ENCODE data around the gene HCST. TPM values are rescaled to one million over a fixed set of nuclear protein-coding genes. Genes with fewer than 3 reads are reported as not detected.
"Not testable (repeated sequence)": the region's sequence is repeated elsewhere in the genome, so short reads cannot be mapped to it uniquely, and the experiment has no call there.

HCST gene
- total RNA-seq, 2 experiments from 2014 or later = 11.7 to 14.5 TPM

GRCh38 chr19:35910355-35910754 lies 8.0 kb downstream of the HCST start:
- H3K4me3 Mint-ChIP-seq; H3K27ac Mint-ChIP-seq; intact Hi-C loops (cut with micrococcal nuclease); CTCF ChIA-PET; H3K9me3 Mint-ChIP-seq; H3K36me3 Mint-ChIP-seq (ENCODE audit: low read depth); H3K27me3 Mint-ChIP-seq (ENCODE audit: low read depth); DNase-seq: not testable (repeated sequence)
- H3K4me1 Mint-ChIP-seq (ENCODE audit: low read depth) = peaks cover 28% of the 10 kb centered on the region

DNA sequence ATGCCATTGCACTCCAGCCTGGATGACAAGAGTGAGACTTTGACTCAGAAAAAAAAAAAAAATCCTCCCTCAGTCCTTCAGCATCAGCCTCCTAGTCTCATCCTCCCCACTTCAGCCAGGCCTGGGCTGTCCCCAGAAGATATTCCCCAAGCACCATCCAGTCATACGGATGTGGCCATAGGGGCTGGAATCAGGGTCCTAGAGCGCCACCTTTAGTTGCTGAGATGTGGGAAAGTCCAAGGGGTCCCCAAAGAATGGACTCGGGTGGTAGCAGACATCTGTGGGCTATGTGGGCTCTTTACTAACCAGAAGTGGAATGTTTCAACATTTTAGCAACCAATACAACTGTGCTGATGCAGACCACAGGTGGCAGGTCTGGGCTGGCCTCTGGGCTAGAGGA lies 8.8 kb downstream of the HCST start:
- H3K4me3 Mint-ChIP-seq = no peak overlapping the region
- H3K27me3 Mint-ChIP-seq (ENCODE audit: low read depth) = no peaks in the 10 kb centered on the region
- peaks cover 28% of the 10 kb centered on the region for H3K4me1 Mint-ChIP-seq (ENCODE audit: low read depth)
- DNase-seq = no peak
- no peak overlapping the region for H3K27ac Mint-ChIP-seq
- intact Hi-C loops (cut with micrococcal nuclease) = no loop called here
- no peaks in the 10 kb centered on the region for H3K36me3 Mint-ChIP-seq (ENCODE audit: low read depth)
- H3K9me3 Mint-ChIP-seq = no peaks in the 10 kb centered on the region
- CTCF ChIA-PET = no interaction called here

- peaks cover 28% of the 10 kb centered on the region for H3K4me1 Mint-ChIP-seq (ENCODE audit: low read depth)
- no peak for DNase-seq
- H3K27ac Mint-ChIP-seq = no peak overlapping the region
- intact Hi-C loops (cut with micrococcal nuclease) = no loop called here
- no peaks in the 10 kb centered on the region for H3K9me3 Mint-ChIP-seq
- no peaks in the 10 kb centered on the region for H3K27me3 Mint-ChIP-seq (ENCODE audit: low read depth)
- CTCF ChIA-PET = interaction anchor here (0.7 to 1.4 kb wide), 4 partner anchors 9 to 175 kb away, joined by 3 to 4 read pairs (median 4); no protein-coding TSS in a partner anchor
- no peaks in the 10 kb centered on the region for H3K36me3 Mint-ChIP-seq (ENCODE audit: low read depth)
- no peak overlapping the region for H3K4me3 Mint-ChIP-seq
Measured at GRCh38 chr19:35911790-35912189, 9.5 kb downstream of the HCST start.

DNA sequence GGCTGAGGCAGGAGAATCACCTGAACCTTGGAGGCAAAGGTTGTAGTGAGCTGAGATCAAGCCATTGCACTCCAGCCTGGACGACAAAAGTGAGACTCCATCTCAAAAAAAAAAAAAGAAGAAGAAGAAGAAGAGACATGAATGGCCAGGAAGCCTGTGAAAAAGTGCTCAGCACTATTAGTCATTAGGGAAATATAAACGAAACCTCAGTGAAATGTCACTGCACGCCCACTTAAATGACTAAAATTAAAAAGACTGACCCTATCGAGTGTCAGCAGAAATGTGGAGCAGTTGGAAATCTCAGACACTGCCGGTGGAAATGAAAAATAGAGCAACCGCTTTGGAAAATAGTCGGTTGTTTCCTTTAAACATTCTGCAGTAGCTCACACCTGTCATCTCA lies 11.3 kb downstream of the HCST start:
- intact Hi-C loops (cut with micrococcal nuclease) = no loop called here
- H3K4me3 Mint-ChIP-seq = no peak overlapping the region
- H3K27me3 Mint-ChIP-seq (ENCODE audit: low read depth) = no peaks in the 10 kb centered on the region
- H3K27ac Mint-ChIP-seq = no peak overlapping the region
- peaks cover 23% of the 10 kb centered on the region for H3K4me1 Mint-ChIP-seq (ENCODE audit: low read depth)
- no peak for DNase-seq
- H3K36me3 Mint-ChIP-seq (ENCODE audit: low read depth) = no peaks in the 10 kb centered on the region
- CTCF ChIA-PET = no interaction called here
- no peaks in the 10 kb centered on the region for H3K9me3 Mint-ChIP-seq

DNA sequence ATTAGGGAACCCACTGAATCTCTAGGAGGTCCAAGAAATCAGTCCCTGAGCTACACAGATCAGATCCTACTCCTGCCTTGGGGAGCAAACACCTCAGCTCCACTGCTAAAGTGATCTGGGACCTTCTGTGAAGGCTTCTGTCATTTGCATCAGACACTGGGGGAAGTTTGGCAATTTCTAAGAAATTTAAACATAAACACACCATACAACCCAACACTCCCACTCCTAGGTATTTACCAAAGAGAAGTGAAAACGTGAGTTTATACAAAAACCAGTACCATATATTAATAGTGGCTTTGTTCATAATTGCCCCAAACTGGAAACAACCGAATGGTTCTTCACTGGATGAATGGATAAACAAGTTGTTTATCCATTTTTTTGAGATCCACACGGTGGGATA lies 13.1 kb downstream of the HCST start:
- H3K9me3 Mint-ChIP-seq = no peaks in the 10 kb centered on the region
- no peak for DNase-seq
- no peaks in the 10 kb centered on the region for H3K27me3 Mint-ChIP-seq (ENCODE audit: low read depth)
- intact Hi-C loops (cut with micrococcal nuclease) = no loop called here
- no peak overlapping the region for H3K4me3 Mint-ChIP-seq
- peaks cover 12% of the 10 kb centered on the region for H3K4me1 Mint-ChIP-seq (ENCODE audit: low read depth)
- H3K36me3 Mint-ChIP-seq (ENCODE audit: low read depth) = no peaks in the 10 kb centered on the region
- H3K27ac Mint-ChIP-seq = no peak overlapping the region
- CTCF ChIA-PET = no interaction called here

GRCh38 chr19:35919306-35919705 lies 17.0 kb downstream of the HCST start:
- CTCF ChIA-PET = no interaction called here

DNA sequence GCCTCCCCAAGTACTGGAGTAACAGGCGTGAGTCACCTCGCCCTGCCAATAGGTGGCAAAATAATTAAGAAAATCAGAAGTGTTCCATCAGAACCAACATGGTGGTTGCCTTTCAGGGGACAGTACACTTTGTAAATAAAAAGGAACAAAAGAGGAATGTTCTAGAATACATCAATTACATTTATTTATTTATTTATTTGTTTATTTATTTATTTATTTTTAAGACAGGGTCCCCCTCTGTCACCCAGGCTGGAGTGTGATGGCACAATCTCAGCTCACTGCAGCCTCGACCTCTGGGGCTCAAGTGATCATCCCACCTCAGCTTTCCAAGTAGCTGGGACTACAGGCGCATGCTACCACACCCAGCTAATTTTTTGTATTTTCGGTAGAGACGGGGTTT lies 18.7 kb downstream of the HCST start:
- Mint-ChIP-seq H3K4me1 (ENCODE audit: low read depth) (no peaks in the 10 kb centered on the region), H3K27ac (no peak overlapping the region), H3K36me3 (ENCODE audit: low read depth) (no peaks in the 10 kb centered on the region), H3K27me3 (ENCODE audit: low read depth) (no peaks in the 10 kb centered on the region), H3K9me3 (peaks cover 11% of the 10 kb centered on the region), H3K4me3 (no peak overlapping the region)
- intact Hi-C loops (cut with micrococcal nuclease) = no loop called here
- CTCF ChIA-PET = no interaction called here
- DNase-seq = no peak

More at GRCh38 chr19:35919306-35919705, 17.0 kb downstream of the HCST start:
- H3K4me3 Mint-ChIP-seq = no peak overlapping the region
- no peaks in the 10 kb centered on the region for H3K9me3 Mint-ChIP-seq
- no peak overlapping the region for H3K27ac Mint-ChIP-seq
- DNase-seq = no peak
- no peaks in the 10 kb centered on the region for H3K36me3 Mint-ChIP-seq (ENCODE audit: low read depth)
- intact Hi-C loops (cut with micrococcal nuclease) = no loop called here
- no peaks in the 10 kb centered on the region for H3K27me3 Mint-ChIP-seq (ENCODE audit: low read depth)
- H3K4me1 Mint-ChIP-seq (ENCODE audit: low read depth) = no peaks in the 10 kb centered on the region

GRCh38 chr19:35925501-35925900 lies 23.2 kb downstream of the HCST start:
- CTCF ChIA-PET = interaction anchor here (1.0 kb wide), 1 partner anchor 13 kb away, joined by 4 read pairs; no protein-coding TSS in a partner anchor
- H3K4me3 Mint-ChIP-seq = no peak overlapping the region
- peaks cover 12% of the 10 kb centered on the region for H3K9me3 Mint-ChIP-seq
- intact Hi-C loops (cut with micrococcal nuclease) = no loop called here
- peaks cover 11% of the 10 kb centered on the region for H3K4me1 Mint-ChIP-seq (ENCODE audit: low read depth)
- DNase-seq = no peak
- H3K27ac Mint-ChIP-seq = no peak overlapping the region
- H3K36me3 Mint-ChIP-seq (ENCODE audit: low read depth) = no peaks in the 10 kb centered on the region
- no peaks in the 10 kb centered on the region for H3K27me3 Mint-ChIP-seq (ENCODE audit: low read depth)

DNA sequence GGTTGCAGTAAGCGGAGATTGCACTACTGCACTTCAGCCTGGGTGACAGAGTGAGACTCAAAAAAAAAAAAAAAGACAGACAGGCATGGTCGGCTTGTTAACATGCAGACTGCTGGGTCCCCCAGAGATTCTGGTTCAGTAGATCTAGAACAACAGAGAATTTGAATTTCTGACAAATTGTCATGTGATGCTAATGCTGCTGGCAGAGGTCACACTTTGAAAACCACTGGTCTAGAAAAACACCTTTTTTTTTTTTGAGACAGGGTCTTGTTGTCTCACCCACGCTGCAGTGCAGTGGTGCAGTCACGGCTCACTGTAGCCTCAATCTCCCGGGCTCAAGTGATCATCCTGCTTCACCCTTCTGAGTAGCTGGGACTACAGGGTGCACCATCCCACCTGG lies 26.2 kb downstream of the HCST start:
- no peak for DNase-seq
- Mint-ChIP-seq H3K9me3 (peaks cover 12% of the 10 kb centered on the region), H3K36me3 (ENCODE audit: low read depth) (no peaks in the 10 kb centered on the region), H3K4me3 (no peak overlapping the region), H3K4me1 (ENCODE audit: low read depth) (peaks cover 24% of the 10 kb centered on the region), H3K27ac (no peak overlapping the region), H3K27me3 (ENCODE audit: low read depth) (no peaks in the 10 kb centered on the region)
- intact Hi-C loops (cut with micrococcal nuclease) = no loop called here
- CTCF ChIA-PET = interaction anchor here (1.7 kb wide), 1 partner anchor 47 kb away, joined by 15 read pairs; no protein-coding TSS in a partner anchor

GRCh38 chr19:35929876-35930275 lies 27.5 kb downstream of the HCST start:
- intact Hi-C loops (cut with micrococcal nuclease) = no loop called here
- H3K9me3 Mint-ChIP-seq = peaks cover 12% of the 10 kb centered on the region
- CTCF ChIA-PET = interaction anchor here (1.6 to 1.7 kb wide), 2 partner anchors 48 to 60 kb away, joined by 3 to 15 read pairs; no protein-coding TSS in a partner anchor
- no peaks in the 10 kb centered on the region for H3K27me3 Mint-ChIP-seq (ENCODE audit: low read depth)
- peak overlapping the region; percentile 91 for H3K27ac Mint-ChIP-seq
- DNase-seq = no peak
- H3K36me3 Mint-ChIP-seq (ENCODE audit: low read depth) = no peaks in the 10 kb centered on the region
- H3K4me1 Mint-ChIP-seq (ENCODE audit: low read depth) = peaks cover 24% of the 10 kb centered on the region
- H3K4me3 Mint-ChIP-seq = peak overlapping the region; percentile 41

- peak; percentile 100 for DNase-seq
- peak overlapping the region; percentile 81 for H3K4me3 Mint-ChIP-seq
Measured at GRCh38 chr19:35931161-35931873, 29.0 kb downstream of the HCST start.

DNA sequence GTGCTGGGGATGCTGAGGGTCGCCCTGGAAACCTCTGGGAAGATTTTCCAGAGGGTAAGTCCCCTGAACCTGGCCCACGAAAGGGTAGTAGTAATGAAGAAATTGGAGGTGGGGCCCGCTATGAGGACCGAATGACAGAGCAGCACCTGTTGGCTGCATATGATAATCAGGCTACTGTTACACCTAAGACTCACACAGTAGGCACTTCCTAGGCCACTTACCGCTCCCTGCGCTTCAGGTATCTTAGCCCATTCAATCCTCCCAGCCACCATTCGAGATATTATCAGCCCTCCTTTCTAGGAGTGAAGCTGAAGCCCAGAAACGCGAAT lies 29.5 kb downstream of the HCST start:
- no peaks in the 10 kb centered on the region for H3K27me3 Mint-ChIP-seq (ENCODE audit: low read depth)

More at GRCh38 chr19:35931161-35931873, 29.0 kb downstream of the HCST start:
- H3K36me3 Mint-ChIP-seq (ENCODE audit: low read depth) = no peaks in the 10 kb centered on the region
- CTCF ChIA-PET = interaction anchor here (0.5 to 4.9 kb wide), 15 partner anchors 9 to 239 kb away, joined by 3 to 69 read pairs (median 3); no protein-coding TSS in a partner anchor
- peaks cover 32% of the 10 kb centered on the region for H3K4me1 Mint-ChIP-seq (ENCODE audit: low read depth)
- no peaks in the 10 kb centered on the region for H3K9me3 Mint-ChIP-seq
- H3K27ac Mint-ChIP-seq = peak overlapping the region; percentile 93
- intact Hi-C loops (cut with micrococcal nuclease) = loop anchor here (1.0 kb wide), 12 partner anchors 32 to 283 kb away; partner anchors contain the start of genes ARHGAP33, COX6B1, PROSER3 and PSENEN
- no peaks in the 10 kb centered on the region for H3K27me3 Mint-ChIP-seq (ENCODE audit: low read depth)

More for the DNA sequence above, 29.5 kb downstream of the HCST start:
- DNase-seq = no peak
- intact Hi-C loops (cut with micrococcal nuclease) = loop anchor here (1.0 kb wide), 12 partner anchors 33 to 284 kb away; partner anchors contain the start of genes ARHGAP33, COX6B1, PROSER3 and PSENEN
- Mint-ChIP-seq H3K27ac (peak overlapping the region; percentile 74), H3K4me3 (peak overlapping the region; percentile 81), H3K9me3 (no peaks in the 10 kb centered on the region), H3K4me1 (ENCODE audit: low read depth) (peaks cover 32% of the 10 kb centered on the region), H3K36me3 (ENCODE audit: low read depth) (no peaks in the 10 kb centered on the region)
- CTCF ChIA-PET = interaction anchor here (0.6 to 4.9 kb wide), 9 partner anchors 20 to 239 kb away, joined by 3 to 69 read pairs (median 5); partner anchors contain the start of gene SYNE4
